HepG2 (cell line): ENCODE measurements around the gene TNC.

Experiments
- EZH2 ChIP-seq: conservative IDR thresholded peaks from 2 replicates; pipeline ENCODE4 v1.6.1; 2012; ENCODE audit warnings: mild to moderate bottlenecking, low read depth, low read length, moderate library complexity
- HNRNPK ChIP-seq: fragments of 200-400 bp; formaldehyde crosslinking; IDR thresholded peaks from 2 replicates; pipeline ENCODE4 v1.6.1; 2018; ENCODE audit warnings: low read length, low read depth, moderate library complexity, mild to moderate bottlenecking; ENCODE audit not compliant: poor library complexity, severe bottlenecking
- IRF2 ChIP-seq: IDR thresholded peaks from 2 replicates; pipeline ENCODE4 v1.6.1; 2018; ENCODE audit warnings: missing genetic modification reagents, missing compliant biosample characterization
- KDM5A ChIP-seq: fragments of 200-600 bp; sonication (generic); IDR thresholded peaks from 2 replicates; pipeline ENCODE4 v1.7.0; 2018; ENCODE audit warnings: antibody characterized with exemption, mild to moderate bottlenecking, low read length, borderline replicate concordance
- ZNF790 ChIP-seq: sonication (generic); formaldehyde crosslinking; IDR thresholded peaks from 2 replicates; pipeline ENCODE4 v1.8.0; 2022; ENCODE audit warnings: missing genetic modification reagents, mild to moderate bottlenecking, borderline replicate concordance
- TF ChIP-seq, protein P1 (sequence below): sonication (generic); formaldehyde crosslinking; IDR thresholded peaks from 2 replicates; pipeline ENCODE4 v1.4.0; 2020; ENCODE audit warnings: missing genetic modification reagents
- TF ChIP-seq, protein P2 (sequence below): sonication (generic); formaldehyde crosslinking; IDR thresholded peaks from 2 replicates; pipeline ENCODE4 v1.5.1; 2020; ENCODE audit warnings: missing genetic modification reagents, mild to moderate bottlenecking, borderline replicate concordance

DNA sequence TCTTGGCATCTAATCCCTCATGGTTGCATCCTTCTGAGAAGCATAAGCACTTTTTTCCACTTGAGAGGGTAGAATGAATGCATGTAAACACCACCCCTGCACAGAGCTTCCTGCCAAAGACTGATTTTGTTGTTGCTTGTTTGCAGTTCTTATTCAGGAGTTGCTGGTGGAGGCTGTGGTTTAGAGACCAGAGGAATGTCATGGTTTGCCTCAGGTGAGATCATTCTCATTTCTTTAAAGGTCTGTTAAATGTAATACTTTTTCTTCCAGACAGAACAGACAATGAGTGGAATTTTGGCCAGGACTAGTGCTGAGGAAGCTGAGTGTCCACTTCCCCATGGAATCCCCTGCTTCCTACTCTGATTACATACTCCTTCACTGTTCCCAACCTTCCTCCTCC lies 3.2 kb upstream of the TNC start:
- TF ChIP-seq HNRNPK (no peak), ZNF790 (no peak), EZH2 (no peak), KDM5A (no peak), IRF2 (CRISPR knock-in tag) (no peak)
- TF ChIP-seq, protein P1, sequence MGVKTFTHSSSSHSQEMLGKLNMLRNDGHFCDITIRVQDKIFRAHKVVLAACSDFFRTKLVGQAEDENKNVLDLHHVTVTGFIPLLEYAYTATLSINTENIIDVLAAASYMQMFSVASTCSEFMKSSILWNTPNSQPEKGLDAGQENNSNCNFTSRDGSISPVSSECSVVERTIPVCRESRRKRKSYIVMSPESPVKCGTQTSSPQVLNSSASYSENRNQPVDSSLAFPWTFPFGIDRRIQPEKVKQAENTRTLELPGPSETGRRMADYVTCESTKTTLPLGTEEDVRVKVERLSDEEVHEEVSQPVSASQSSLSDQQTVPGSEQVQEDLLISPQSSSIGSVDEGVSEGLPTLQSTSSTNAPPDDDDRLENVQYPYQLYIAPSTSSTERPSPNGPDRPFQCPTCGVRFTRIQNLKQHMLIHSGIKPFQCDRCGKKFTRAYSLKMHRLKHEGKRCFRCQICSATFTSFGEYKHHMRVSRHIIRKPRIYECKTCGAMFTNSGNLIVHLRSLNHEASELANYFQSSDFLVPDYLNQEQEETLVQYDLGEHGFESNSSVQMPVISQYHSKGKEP (CRISPR knock-in tag): no peak
- TF ChIP-seq, protein P2, sequence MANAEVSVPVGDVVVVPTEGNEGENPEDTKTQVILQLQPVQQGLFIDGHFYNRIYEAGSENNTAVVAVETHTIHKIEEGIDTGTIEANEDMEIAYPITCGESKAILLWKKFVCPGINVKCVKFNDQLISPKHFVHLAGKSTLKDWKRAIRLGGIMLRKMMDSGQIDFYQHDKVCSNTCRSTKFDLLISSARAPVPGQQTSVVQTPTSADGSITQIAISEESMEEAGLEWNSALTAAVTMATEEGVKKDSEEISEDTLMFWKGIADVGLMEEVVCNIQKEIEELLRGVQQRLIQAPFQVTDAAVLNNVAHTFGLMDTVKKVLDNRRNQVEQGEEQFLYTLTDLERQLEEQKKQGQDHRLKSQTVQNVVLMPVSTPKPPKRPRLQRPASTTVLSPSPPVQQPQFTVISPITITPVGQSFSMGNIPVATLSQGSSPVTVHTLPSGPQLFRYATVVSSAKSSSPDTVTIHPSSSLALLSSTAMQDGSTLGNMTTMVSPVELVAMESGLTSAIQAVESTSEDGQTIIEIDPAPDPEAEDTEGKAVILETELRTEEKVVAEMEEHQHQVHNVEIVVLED (CRISPR knock-in tag): no peak
